Hepatocyte (in vitro differentiated cells): ENCODE data around the gene HEXD.

Experiments used
- CTCF ChIP-seq: fragments of 200-600 bp; sonication (generic); IDR thresholded peaks from 2 replicates; pipeline ENCODE4 v1.5.1; 2016; ENCODE audit warnings: antibody characterized with exemption, mild to moderate bottlenecking; ENCODE audit not compliant: poor library complexity
- EZH2 ChIP-seq: fragments of 200-600 bp; sonication (generic); IDR thresholded peaks from 2 replicates; pipeline ENCODE4 v1.6.1; 2016; ENCODE audit warnings: antibody characterized with exemption, mild to moderate bottlenecking, borderline replicate concordance

GRCh38 chr17:82408288-82408937, 9.7 kb upstream of the HEXD start:
- TF ChIP-seq EZH2 (no peak), CTCF (no peak)
